T-helper 17 cell (primary cell): ENCODE results near the gene CACNG1. TPM values are rescaled to one million over a fixed set of nuclear protein-coding genes. Genes with fewer than 3 reads are reported as not detected.

Experiments used
- ATAC-seq: fragments of 150-1000 bp; cut with Tn5 transposase; 2 replicates; pipeline ENCODE4 v1.10.0; 2021; ENCODE audit warnings: mild to moderate bottlenecking, moderate library complexity
- DNase-seq, 3 donors: peaks; one replicate each; pipeline versions ENCODE4 v3.0.0 to v3.0.0-alpha.2; 2020 to 2021
- H3K9me3 ChIP-seq: one replicate; pipeline ENCODE4 v1.7.0; 2013; ENCODE audit warnings: low read length, mild to moderate bottlenecking; ENCODE audit not compliant: control insufficient read depth, poor library complexity, severe bottlenecking
- H3K27ac Mint-ChIP-seq: one replicate; pipeline ENCODE4 v1.8.0; 2022; ENCODE audit warnings: mild to moderate bottlenecking, moderate library complexity, mixed read lengths
- H3K27me3 Mint-ChIP-seq: one replicate; pipeline ENCODE4 v1.8.0; 2022; ENCODE audit warnings: mixed read lengths
- H3K36me3 Mint-ChIP-seq: one replicate; pipeline ENCODE4 v1.8.0; 2022; ENCODE audit warnings: low read depth, mixed read lengths
- H3K4me1 Mint-ChIP-seq: one replicate; pipeline ENCODE4 v1.8.0; 2022; ENCODE audit warnings: mild to moderate bottlenecking, mixed read lengths
- H3K4me3 Mint-ChIP-seq: one replicate; pipeline ENCODE4 v1.8.0; 2022; ENCODE audit warnings: mild to moderate bottlenecking, moderate library complexity, mixed read lengths
- total RNA-seq, 4 donors: library from RNA in 2 of 4; stranded (reverse) in 2 of 4; gene quantifications; one replicate each; pipeline ENCODE4 v1.2.3 and lab custom pipeline; 2022 to 2026

CACNG1 gene
- total RNA-seq, 2 donors from 2014 or later: not detected

- DNase-seq (no peak), ATAC-seq (no peak)
- Mint-ChIP-seq H3K27ac (no peak overlapping the region), H3K4me1 (peaks cover 2% of the 10 kb centered on the region), H3K4me3 (no peak overlapping the region), H3K27me3 (no peaks in the 10 kb centered on the region), H3K36me3 (no peaks in the 10 kb centered on the region)
- H3K9me3 ChIP-seq: peaks cover 10% of the 10 kb centered on the region
These were observed 5.7 kb downstream of the CACNG1 start for GRCh38 chr17:67050066-67050465.

GRCh38 chr17:67050471-67051154 is 6.3 kb downstream of the CACNG1 start:
- ATAC-seq: no peak
- H3K27ac Mint-ChIP-seq: no peak overlapping the region
- no peaks in the 10 kb centered on the region for H3K36me3 Mint-ChIP-seq
- no peak overlapping the region for H3K4me3 Mint-ChIP-seq
- no peaks in the 10 kb centered on the region for H3K27me3 Mint-ChIP-seq
- peaks cover 2% of the 10 kb centered on the region for H3K4me1 Mint-ChIP-seq
- DNase-seq: no peak
- peaks cover 10% of the 10 kb centered on the region for H3K9me3 ChIP-seq

- peaks cover 10% of the 10 kb centered on the region for H3K9me3 ChIP-seq
- ATAC-seq (no peak), DNase-seq (no peak)
- Mint-ChIP-seq H3K27me3 (no peaks in the 10 kb centered on the region), H3K4me3 (no peak overlapping the region), H3K4me1 (peaks cover 2% of the 10 kb centered on the region), H3K36me3 (no peaks in the 10 kb centered on the region), H3K27ac (no peak overlapping the region)
These were observed 6.8 kb downstream of the CACNG1 start for GRCh38 chr17:67051155-67051538.

DNA sequence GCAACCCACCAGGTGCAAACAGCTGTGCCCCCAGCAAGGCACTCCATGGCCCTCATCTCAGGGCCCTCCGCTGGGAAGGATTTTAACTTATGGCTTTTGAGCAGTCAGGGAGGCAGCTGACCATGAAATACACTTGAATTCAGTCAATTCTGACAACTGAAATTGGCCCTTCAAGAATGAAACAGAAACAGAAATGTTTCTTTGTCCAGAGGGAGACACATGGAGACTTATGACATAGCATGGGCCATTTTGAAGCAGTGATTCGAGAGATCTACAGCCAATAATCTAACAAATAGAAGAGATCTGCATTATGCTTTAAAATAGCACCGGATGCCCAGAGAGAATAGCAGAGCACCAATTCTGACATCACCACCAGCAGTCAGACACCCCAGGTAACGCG is 7.5 kb downstream of the CACNG1 start:
- no peaks in the 10 kb centered on the region for H3K36me3 Mint-ChIP-seq
- H3K4me1 Mint-ChIP-seq: peaks cover 4% of the 10 kb centered on the region
- H3K9me3 ChIP-seq: peaks cover 10% of the 10 kb centered on the region
- ATAC-seq (no peak), DNase-seq (no peak)
- no peaks in the 10 kb centered on the region for H3K27me3 Mint-ChIP-seq
- no peak overlapping the region for H3K27ac Mint-ChIP-seq
- H3K4me3 Mint-ChIP-seq: no peak overlapping the region

GRCh38 chr17:67052720-67053437 is 8.5 kb downstream of the CACNG1 start:
- H3K4me3 Mint-ChIP-seq: no peak overlapping the region
- H3K27ac Mint-ChIP-seq: no peak overlapping the region
- peaks cover 10% of the 10 kb centered on the region for H3K9me3 ChIP-seq
- no peaks in the 10 kb centered on the region for H3K27me3 Mint-ChIP-seq
- DNase-seq: no peak
- H3K4me1 Mint-ChIP-seq: peaks cover 4% of the 10 kb centered on the region
- H3K36me3 Mint-ChIP-seq: no peaks in the 10 kb centered on the region
- no peak for ATAC-seq

- H3K36me3 Mint-ChIP-seq: no peaks in the 10 kb centered on the region
- DNase-seq (no peak), ATAC-seq (no peak)
- no peak overlapping the region for H3K27ac Mint-ChIP-seq
- H3K27me3 Mint-ChIP-seq: no peaks in the 10 kb centered on the region
- peaks cover 4% of the 10 kb centered on the region for H3K4me1 Mint-ChIP-seq
- no peak overlapping the region for H3K4me3 Mint-ChIP-seq
- H3K9me3 ChIP-seq: peaks cover 10% of the 10 kb centered on the region
These were observed 9.2 kb downstream of the CACNG1 start for GRCh38 chr17:67053438-67054000.

- ATAC-seq (no peak), DNase-seq (no peak)
- peaks cover 6% of the 10 kb centered on the region for H3K9me3 ChIP-seq
- no peak overlapping the region for H3K4me3 Mint-ChIP-seq
- H3K4me1 Mint-ChIP-seq: peaks cover 4% of the 10 kb centered on the region
- H3K27me3 Mint-ChIP-seq: no peaks in the 10 kb centered on the region
- no peaks in the 10 kb centered on the region for H3K36me3 Mint-ChIP-seq
- H3K27ac Mint-ChIP-seq: no peak overlapping the region
These were observed 9.7 kb downstream of the CACNG1 start for GRCh38 chr17:67054011-67054591.

GRCh38 chr17:67054608-67055007 is 10.3 kb downstream of the CACNG1 start:
- DNase-seq (no peak), ATAC-seq (no peak)
- Mint-ChIP-seq H3K4me1 (peaks cover 4% of the 10 kb centered on the region), H3K4me3 (no peak overlapping the region), H3K36me3 (no peaks in the 10 kb centered on the region), H3K27ac (no peak overlapping the region), H3K27me3 (no peaks in the 10 kb centered on the region)
- H3K9me3 ChIP-seq: peaks cover 2% of the 10 kb centered on the region

DNA sequence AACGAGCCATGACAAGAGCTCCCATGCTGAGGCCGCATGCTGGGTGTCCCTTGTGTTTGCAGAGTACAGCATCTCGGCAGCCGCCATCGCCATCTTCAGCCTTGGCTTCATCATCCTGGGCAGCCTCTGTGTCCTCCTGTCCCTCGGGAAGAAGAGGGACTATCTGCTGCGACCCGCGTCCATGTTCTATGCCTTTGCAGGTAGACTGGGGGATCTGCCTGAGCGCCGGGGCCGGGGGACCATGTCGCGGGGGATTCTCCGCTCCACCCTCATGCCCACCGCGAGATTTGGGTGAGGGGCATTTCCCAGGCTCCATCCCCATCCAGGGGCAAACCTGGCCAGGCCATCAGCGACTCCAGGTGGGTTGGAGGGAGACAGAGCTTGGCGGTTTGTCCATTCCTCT is 10.7 kb downstream of the CACNG1 start:
- H3K4me3 Mint-ChIP-seq: no peak overlapping the region
- H3K36me3 Mint-ChIP-seq: no peaks in the 10 kb centered on the region
- H3K27me3 Mint-ChIP-seq: no peaks in the 10 kb centered on the region
- no peak overlapping the region for H3K27ac Mint-ChIP-seq
- peaks cover 4% of the 10 kb centered on the region for H3K4me1 Mint-ChIP-seq
- no peaks in the 10 kb centered on the region for H3K9me3 ChIP-seq
- DNase-seq: no peak
- no peak for ATAC-seq

DNA sequence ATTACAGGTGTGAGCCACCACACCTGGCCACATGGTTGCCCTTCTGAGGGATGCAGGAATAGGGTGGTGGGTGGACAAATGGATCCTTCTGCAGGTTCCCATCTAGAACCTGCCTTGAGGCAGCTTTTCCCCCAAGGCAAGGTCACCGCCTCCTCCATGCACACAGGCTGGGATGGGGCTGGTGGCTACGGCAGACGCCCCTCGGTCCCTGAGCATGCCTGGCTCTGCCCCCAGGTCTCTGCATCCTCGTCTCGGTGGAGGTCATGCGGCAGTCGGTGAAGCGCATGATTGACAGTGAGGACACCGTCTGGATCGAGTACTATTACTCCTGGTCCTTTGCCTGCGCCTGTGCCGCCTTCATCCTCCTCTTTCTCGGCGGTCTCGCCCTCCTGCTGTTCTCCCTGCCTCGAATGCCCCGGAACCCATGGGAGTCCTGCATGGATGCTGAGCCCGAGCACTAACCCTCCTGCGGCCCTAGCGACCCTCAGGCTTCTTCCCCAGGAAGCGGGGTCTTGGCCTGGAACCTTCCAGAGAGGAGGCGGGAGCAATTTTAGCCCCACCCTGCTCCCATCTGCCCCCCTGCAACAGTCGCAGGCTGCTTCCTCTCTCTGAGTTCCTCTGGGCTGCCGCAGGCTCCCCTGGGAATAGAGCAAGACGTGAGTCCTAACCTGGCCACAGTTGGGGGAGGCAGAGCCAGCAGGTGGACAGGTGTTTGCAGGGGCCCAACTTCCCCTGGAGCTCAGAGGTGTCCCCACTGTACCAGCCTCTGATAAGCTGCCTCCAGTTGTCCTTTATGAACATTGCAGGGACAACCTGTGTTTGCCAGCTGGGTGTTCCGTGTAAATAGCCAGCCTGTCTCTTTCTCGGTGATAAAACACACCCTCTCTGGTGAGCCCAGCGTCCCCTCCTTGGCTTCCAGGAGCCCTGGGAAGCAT is 11.7 kb downstream of the CACNG1 start:
- no peak overlapping the region for H3K4me3 Mint-ChIP-seq
- H3K27me3 Mint-ChIP-seq: no peaks in the 10 kb centered on the region
- H3K9me3 ChIP-seq: no peaks in the 10 kb centered on the region
- DNase-seq: no peak
- ATAC-seq: no peak
- no peak overlapping the region for H3K27ac Mint-ChIP-seq
- peaks cover 4% of the 10 kb centered on the region for H3K4me1 Mint-ChIP-seq
- peaks cover 2% of the 10 kb centered on the region for H3K36me3 Mint-ChIP-seq

- DNase-seq (no peak), ATAC-seq (no peak)
- H3K4me1 Mint-ChIP-seq: peaks cover 4% of the 10 kb centered on the region
- no peak overlapping the region for H3K4me3 Mint-ChIP-seq
- no peaks in the 10 kb centered on the region for H3K27me3 Mint-ChIP-seq
- no peaks in the 10 kb centered on the region for H3K9me3 ChIP-seq
- H3K27ac Mint-ChIP-seq: no peak overlapping the region
- peaks cover 2% of the 10 kb centered on the region for H3K36me3 Mint-ChIP-seq
These were observed 12.6 kb downstream of the CACNG1 start for GRCh38 chr17:67056746-67057490.

DNA sequence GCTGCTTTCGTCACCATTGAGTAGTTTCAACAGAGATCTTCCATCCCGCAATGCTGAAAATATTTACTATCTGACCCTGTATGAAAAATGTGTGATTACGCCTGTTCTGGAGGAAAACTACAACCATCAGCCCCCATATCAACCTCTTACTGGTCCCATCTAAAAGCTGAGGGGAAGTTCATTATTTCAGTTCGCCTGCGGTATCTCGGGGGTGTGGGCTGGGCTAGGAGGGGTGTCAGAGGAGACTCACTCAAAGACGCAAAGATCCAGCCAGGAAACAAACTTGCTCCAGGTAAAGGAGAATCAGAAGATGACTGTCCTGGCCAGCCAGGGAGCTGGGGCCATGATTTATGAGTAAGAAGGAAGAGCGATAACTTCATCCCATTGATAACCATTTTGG is 13.7 kb downstream of the CACNG1 start:
- ATAC-seq (no peak), DNase-seq (no peak)
- Mint-ChIP-seq H3K27ac (no peak overlapping the region), H3K36me3 (peaks cover 3% of the 10 kb centered on the region), H3K27me3 (no peaks in the 10 kb centered on the region), H3K4me1 (peaks cover 4% of the 10 kb centered on the region), H3K4me3 (no peak overlapping the region)
- no peaks in the 10 kb centered on the region for H3K9me3 ChIP-seq
